MCF 10A (cell line): ENCODE measurements around the gene EXT2. TPM values are rescaled to one million over a fixed set of nuclear protein-coding genes. Genes with fewer than 3 reads are reported as not detected.

Experiments used
- BruUV-seq: library from RNA; stranded (reverse); fragments of 400-500 nt; replicated peaks from 2 replicates; lab custom pipeline; 2021; lab: Mats Ljungman, UMichigan
- CTCF ChIA-PET: fragments of 300-600 bp; sonication (Branson Sonifier 250); formaldehyde crosslinking; extraction: SDS; loops from one replicate; lab custom pipeline; 2021; ENCODE audit warnings: antibody characterized with exemption, inconsistent platforms; lab: Yijun Ruan, JAX
- POLR2A ChIA-PET: fragments of 300-600, 350-650 bp; sonication (Branson Sonifier 250); formaldehyde crosslinking; extraction: SDS; loops from one replicate; lab custom pipeline; 2020; ENCODE audit warnings: antibody characterized with exemption, inconsistent platforms; lab: Yijun Ruan, JAX
- DNase-seq: peaks from one replicate; pipeline ENCODE4 v3.0.0-alpha.2; 2018; ENCODE audit not compliant: unreplicated experiment
- H3K27ac Mint-ChIP-seq: one replicate; pipeline ENCODE4 v1.8.0; 2022; ENCODE audit warnings: mild to moderate bottlenecking, low read depth, mixed read lengths; ENCODE audit not compliant: unreplicated experiment
- H3K27me3 Mint-ChIP-seq: one replicate; pipeline ENCODE4 v1.8.0; 2022; ENCODE audit warnings: mixed read lengths; ENCODE audit not compliant: insufficient read depth, unreplicated experiment
- H3K36me3 Mint-ChIP-seq: one replicate; pipeline ENCODE4 v1.8.0; 2022; ENCODE audit warnings: mild to moderate bottlenecking, moderate library complexity, mixed read lengths; ENCODE audit not compliant: insufficient read depth, unreplicated experiment
- H3K4me1 Mint-ChIP-seq: one replicate; pipeline ENCODE4 v1.8.0; 2022; ENCODE audit warnings: mixed read lengths; ENCODE audit not compliant: insufficient read depth, unreplicated experiment
- H3K4me3 Mint-ChIP-seq: one replicate; pipeline ENCODE4 v1.8.0; 2022; ENCODE audit warnings: mild to moderate bottlenecking, moderate library complexity, mixed read lengths; ENCODE audit not compliant: unreplicated experiment
- H3K9me3 Mint-ChIP-seq: one replicate; pipeline ENCODE4 v1.8.0; 2022; ENCODE audit warnings: mixed read lengths; ENCODE audit not compliant: unreplicated experiment
- intact Hi-C: fragments of 100-400 bp; cut with micrococcal nuclease; formaldehyde crosslinking; loops from 2 replicates; pipeline ENCODE4 v1.14.1; 2022
- total RNA-seq: library from RNA; stranded (reverse); gene quantifications from 2 replicates; pipeline ENCODE4 v1.2.3, GENCODE V29; 2022
- TF ChIP-seq, protein P1 (sequence below): fragments of 200-600 bp; IDR thresholded peaks from one replicate; pipeline ENCODE4 v1.8.0; 2022; ENCODE audit warnings: antibody characterized with exemption, mild to moderate bottlenecking; ENCODE audit not compliant: unreplicated experiment

EXT2 gene
- total RNA-seq, 1 experiment from 2014 or later: 73.1 TPM

DNA sequence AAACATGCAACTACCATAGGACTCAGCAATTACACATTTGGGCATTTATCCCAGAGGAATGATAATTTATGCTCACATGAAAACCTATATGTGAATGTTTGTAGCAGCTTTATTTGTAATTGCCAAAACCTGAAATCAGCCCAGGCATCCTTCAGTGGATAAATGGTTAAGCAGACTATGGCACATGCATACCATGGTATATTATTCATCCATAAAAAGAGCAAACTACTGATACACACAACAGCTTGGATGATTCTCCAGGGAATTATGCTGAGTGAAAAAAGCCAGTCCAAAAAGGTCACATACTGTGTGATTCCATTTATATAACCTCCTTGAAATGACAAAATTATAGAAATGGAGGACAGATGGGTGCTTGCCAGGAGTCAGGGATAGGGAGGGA, 127.8 kb downstream of the EXT2 start:
- H3K36me3 Mint-ChIP-seq: peaks cover 7% of the 10 kb centered on the region
- H3K27me3 Mint-ChIP-seq: no peaks in the 10 kb centered on the region
- peaks cover 8% of the 10 kb centered on the region for H3K4me1 Mint-ChIP-seq
- H3K9me3 Mint-ChIP-seq: no peaks in the 10 kb centered on the region
- no TSS peak for BruUV-seq
- CTCF ChIA-PET: interaction anchor here (0.7 kb wide), 1 partner anchor 634 kb away, joined by 3 read pairs; no protein-coding TSS in a partner anchor
- H3K4me3 Mint-ChIP-seq: no peak overlapping the region
- POLR2A ChIA-PET: no interaction called here
- H3K27ac Mint-ChIP-seq: no peak overlapping the region
- intact Hi-C loops: no loop called here
- TF ChIP-seq, protein P1, sequence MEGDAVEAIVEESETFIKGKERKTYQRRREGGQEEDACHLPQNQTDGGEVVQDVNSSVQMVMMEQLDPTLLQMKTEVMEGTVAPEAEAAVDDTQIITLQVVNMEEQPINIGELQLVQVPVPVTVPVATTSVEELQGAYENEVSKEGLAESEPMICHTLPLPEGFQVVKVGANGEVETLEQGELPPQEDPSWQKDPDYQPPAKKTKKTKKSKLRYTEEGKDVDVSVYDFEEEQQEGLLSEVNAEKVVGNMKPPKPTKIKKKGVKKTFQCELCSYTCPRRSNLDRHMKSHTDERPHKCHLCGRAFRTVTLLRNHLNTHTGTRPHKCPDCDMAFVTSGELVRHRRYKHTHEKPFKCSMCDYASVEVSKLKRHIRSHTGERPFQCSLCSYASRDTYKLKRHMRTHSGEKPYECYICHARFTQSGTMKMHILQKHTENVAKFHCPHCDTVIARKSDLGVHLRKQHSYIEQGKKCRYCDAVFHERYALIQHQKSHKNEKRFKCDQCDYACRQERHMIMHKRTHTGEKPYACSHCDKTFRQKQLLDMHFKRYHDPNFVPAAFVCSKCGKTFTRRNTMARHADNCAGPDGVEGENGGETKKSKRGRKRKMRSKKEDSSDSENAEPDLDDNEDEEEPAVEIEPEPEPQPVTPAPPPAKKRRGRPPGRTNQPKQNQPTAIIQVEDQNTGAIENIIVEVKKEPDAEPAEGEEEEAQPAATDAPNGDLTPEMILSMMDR: no peak
- DNase-seq: no peak

DNA sequence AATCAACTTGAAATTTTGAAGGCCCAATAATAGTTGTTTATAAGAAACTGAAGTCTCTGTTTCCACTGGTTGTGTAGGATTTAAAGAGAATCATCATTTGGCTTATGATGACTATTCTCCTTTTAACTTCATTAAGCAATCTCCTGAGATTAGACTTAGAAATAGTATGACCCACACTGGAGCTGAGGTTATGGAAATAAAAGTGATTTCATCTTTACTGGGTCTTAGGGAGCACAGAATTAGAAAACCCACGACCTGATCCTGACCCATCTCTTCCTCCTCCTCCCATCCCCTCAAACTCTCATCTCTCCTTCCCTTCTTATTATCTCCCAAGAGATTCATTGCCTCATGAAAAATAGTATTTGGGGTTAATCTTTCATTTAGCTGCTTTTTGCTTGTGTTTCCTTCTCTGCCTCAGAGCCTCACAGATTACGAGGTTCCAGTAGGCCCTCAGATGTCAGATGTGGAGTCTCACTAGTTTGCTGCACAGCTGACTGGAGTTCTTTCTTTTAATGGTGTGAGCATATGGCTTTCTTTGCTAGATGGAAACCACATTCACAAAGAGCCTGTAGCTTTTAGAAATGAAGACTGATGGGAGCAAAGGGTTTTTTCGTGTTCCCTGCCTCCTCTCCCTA, 129.5 kb downstream of the EXT2 start:
- Mint-ChIP-seq H3K27ac (no peak overlapping the region), H3K36me3 (peaks cover 12% of the 10 kb centered on the region), H3K9me3 (no peaks in the 10 kb centered on the region), H3K4me3 (no peak overlapping the region), H3K4me1 (peaks cover 8% of the 10 kb centered on the region), H3K27me3 (no peaks in the 10 kb centered on the region)
- BruUV-seq: no TSS peak
- POLR2A ChIA-PET: interaction anchor here (0.5 kb wide), 1 partner anchor 755 kb away, joined by 4 read pairs; no protein-coding TSS in a partner anchor
- CTCF ChIA-PET: no interaction called here
- TF ChIP-seq, protein P1: no peak
- DNase-seq: no peak
- intact Hi-C loops: no loop called here

DNA sequence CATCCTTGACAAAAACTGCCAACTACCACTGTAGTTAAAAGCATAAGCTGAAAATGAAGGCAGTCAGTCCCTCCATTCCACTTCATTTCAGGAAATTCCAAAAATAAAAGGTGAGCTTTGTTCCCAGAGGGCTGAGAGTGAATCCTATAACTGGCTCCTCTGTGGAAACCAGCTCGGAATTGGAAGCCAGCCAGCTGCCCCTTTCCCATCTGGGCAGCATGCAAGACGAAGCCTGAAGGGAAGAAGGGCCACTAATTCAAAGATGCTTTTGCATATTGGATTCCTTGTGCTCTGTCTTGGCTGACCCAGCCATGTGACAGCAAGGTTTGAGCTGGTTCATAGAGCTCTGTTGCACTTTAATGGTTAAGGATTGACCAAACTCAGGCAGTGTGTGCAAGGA, 131.0 kb downstream of the EXT2 start:
- ChIA-PET CTCF (no interaction called here), POLR2A (interaction anchor here (1.9 kb wide), 1 partner anchor 13 kb away, joined by 4 read pairs; no protein-coding TSS in a partner anchor)
- intact Hi-C loops: no loop called here
- H3K27ac Mint-ChIP-seq: no peak overlapping the region
- no peaks in the 10 kb centered on the region for H3K27me3 Mint-ChIP-seq
- no peak for DNase-seq
- H3K36me3 Mint-ChIP-seq: peaks cover 6% of the 10 kb centered on the region
- TF ChIP-seq, protein P1: no peak
- H3K9me3 Mint-ChIP-seq: no peaks in the 10 kb centered on the region
- H3K4me3 Mint-ChIP-seq: no peak overlapping the region
- H3K4me1 Mint-ChIP-seq: no peaks in the 10 kb centered on the region
- no TSS peak for BruUV-seq

DNA sequence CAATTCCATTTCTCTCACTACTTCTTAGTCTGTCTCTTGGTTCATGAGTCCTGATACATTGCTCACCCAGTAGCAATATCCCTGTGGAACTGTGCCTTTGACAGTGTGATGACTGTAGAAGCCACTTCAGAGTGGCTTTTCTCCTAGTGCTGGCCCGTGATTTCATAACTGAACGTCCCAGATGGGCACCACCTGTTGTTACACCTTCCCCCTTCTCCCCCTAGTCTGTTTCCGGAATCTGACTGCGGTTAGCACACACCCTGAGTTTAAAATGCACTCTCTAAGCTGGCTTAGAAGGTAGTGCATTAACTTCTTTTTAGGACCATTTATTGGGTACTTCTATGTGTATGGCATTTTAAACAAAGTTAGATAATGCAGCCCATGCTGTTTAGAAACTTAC, 131.5 kb downstream of the EXT2 start:
- Mint-ChIP-seq H3K9me3 (no peaks in the 10 kb centered on the region), H3K36me3 (peaks cover 6% of the 10 kb centered on the region), H3K4me3 (no peak overlapping the region), H3K4me1 (no peaks in the 10 kb centered on the region), H3K27ac (no peak overlapping the region), H3K27me3 (no peaks in the 10 kb centered on the region)
- POLR2A ChIA-PET: interaction anchor here (1.9 kb wide), 1 partner anchor 14 kb away, joined by 4 read pairs; no protein-coding TSS in a partner anchor
- CTCF ChIA-PET: interaction anchor here (0.7 kb wide), 1 partner anchor 14 kb away, joined by 3 read pairs; no protein-coding TSS in a partner anchor
- TF ChIP-seq, protein P1: no peak
- intact Hi-C loops: no loop called here
- DNase-seq: no peak
- no TSS peak for BruUV-seq
